Measurements from ENCODE around the gene MOB2.

- TF ChIP-seq CTCF (IDR thresholded peaks at IDR 0.05; ENCODE audit: insufficient read depth, low read length, poor library complexity, severe bottlenecking): no peak
- TF ChIP-seq EZH2phosphoT487 (conservative IDR thresholded peaks at IDR 0.05; ENCODE audit: low read length): no peak
These were observed 41.7 kb downstream of the MOB2 start for GRCh38 chr11:1444823-1445422.
